SKM-1 treated with dmso at 0.1 percent for 144 hours (cell line): Measurements from ENCODE around the gene IGSF22.
A peak's percentile ranks its signal among the peaks of the same experiment; 100 is the strongest.

Experiments
- DNase-seq: peaks from one replicate; lab custom pipeline; 2025; ENCODE audit not compliant: unreplicated experiment; lab: John Stamatoyannopoulos, UW

Gene IGSF22

GRCh38 chr11:18726040-18726439 lies at the start of gene IGSF22:
IGSF22 (minus strand) TSS chr11:18726188; CDS start chr11:18724236, 1,952 bp downstream.
- DNase-seq: no peak

GRCh38 chr11:18774801-18775200 lies 48.8 kb upstream of the IGSF22 start:
- DNase-seq: no peak

- no peak for DNase-seq
These were observed 47.7 kb upstream of the IGSF22 start for GRCh38 chr11:18773681-18774080.

GRCh38 chr11:18773104-18773503 lies 47.1 kb upstream of the IGSF22 start:
- no peak for DNase-seq

GRCh38 chr11:18772211-18772610 lies 46.2 kb upstream of the IGSF22 start:
- no peak for DNase-seq

GRCh38 chr11:18771266-18772035 lies 45.5 kb upstream of the IGSF22 start:
- DNase-seq: no peak

- no peak for DNase-seq
These were observed 44.6 kb upstream of the IGSF22 start for GRCh38 chr11:18770479-18771125.

- no peak for DNase-seq
These were observed 43.9 kb upstream of the IGSF22 start for GRCh38 chr11:18769802-18770456.

- no peak for DNase-seq
These were observed 43.0 kb upstream of the IGSF22 start for GRCh38 chr11:18768978-18769377.

GRCh38 chr11:18768472-18768901 lies 42.5 kb upstream of the IGSF22 start:
- DNase-seq: peak; percentile 77

- no peak for DNase-seq
These were observed 40.0 kb upstream of the IGSF22 start for GRCh38 chr11:18766015-18766414.

- no peak for DNase-seq
These were observed 39.6 kb upstream of the IGSF22 start for GRCh38 chr11:18765554-18765953.

- no peak for DNase-seq
These were observed 35.8 kb upstream of the IGSF22 start for GRCh38 chr11:18761741-18762140.

GRCh38 chr11:18761144-18761543 lies 35.2 kb upstream of the IGSF22 start:
- DNase-seq: no peak

- no peak for DNase-seq
These were observed 31.8 kb upstream of the IGSF22 start for GRCh38 chr11:18757811-18758210.

- no peak for DNase-seq
These were observed 30.9 kb upstream of the IGSF22 start for GRCh38 chr11:18756889-18757288.

- no peak for DNase-seq
These were observed 28.3 kb upstream of the IGSF22 start for GRCh38 chr11:18754308-18754707.

GRCh38 chr11:18752502-18752901 lies 26.5 kb upstream of the IGSF22 start:
- DNase-seq: no peak

- no peak for DNase-seq
These were observed 25.0 kb upstream of the IGSF22 start for GRCh38 chr11:18750944-18751343.

- no peak for DNase-seq
These were observed 23.8 kb upstream of the IGSF22 start for GRCh38 chr11:18749681-18750319.

- no peak for DNase-seq
These were observed 22.9 kb upstream of the IGSF22 start for GRCh38 chr11:18748766-18749365.
